ENCODE measurements around the gene NDUFAF8. TPM values are rescaled to one million over a fixed set of nuclear protein-coding genes. Genes with fewer than 3 reads are reported as not detected.

NDUFAF8 gene
- polyA plus RNA-seq, 2 of the 4 experiments (the other 2 are of a cell fraction), result 179 to 308 TPM

- TF ChIP-seq SMC3 (IDR thresholded peaks at IDR 0.05) (no peak), E2F6 (IDR thresholded peaks at IDR 0.05; ENCODE audit: borderline replicate concordance, low read depth) (no peak)
These were observed 20.1 kb upstream of the NDUFAF8 start (continued) for GRCh38 chr17:81218991-81219390.

DNA sequence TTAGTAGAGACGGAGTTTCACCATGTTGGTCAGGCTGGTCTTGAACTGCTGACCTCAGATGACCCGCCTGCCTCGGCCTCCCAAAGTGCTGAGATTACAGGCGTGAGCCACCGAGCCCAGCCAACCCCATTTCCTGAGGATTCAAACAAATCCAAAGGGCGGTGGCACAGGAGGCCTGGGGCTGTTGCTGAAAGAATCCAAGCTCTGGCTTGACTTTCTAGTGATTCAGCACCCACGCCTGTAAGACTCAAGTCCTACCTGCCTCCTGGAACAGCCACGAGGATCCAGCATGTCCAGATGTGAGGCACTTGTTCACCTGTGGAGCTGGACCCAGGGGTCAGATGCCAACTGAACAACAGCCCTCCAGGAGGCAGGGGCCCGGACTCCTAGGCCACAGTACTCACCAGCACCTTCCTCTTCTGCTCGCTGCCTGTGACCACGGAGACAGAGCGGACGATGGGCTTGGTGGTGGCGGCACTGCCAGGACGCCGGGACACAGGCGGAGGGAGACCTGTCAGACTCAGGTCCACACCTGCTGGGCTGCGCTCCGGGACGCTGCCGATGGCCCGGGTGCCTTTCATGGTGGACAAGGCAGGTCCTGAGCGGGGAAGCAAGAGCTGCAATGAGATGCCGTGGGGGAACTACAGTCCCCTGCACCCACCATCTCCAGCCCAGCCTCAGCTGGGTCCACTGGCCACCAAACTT lies 19.5 kb upstream of the NDUFAF8 start:
- 92% methylated on average over 23 of the region's 24 CpGs for WGBS (ENCODE audit: missing lambda C conversion rate)
- no peak overlapping the region for H3K27ac ChIP-seq
- TF ChIP-seq POLR2AphosphoS2 (conservative IDR thresholded peaks at IDR 0.05; ENCODE audit: low read length) (no peak), HOXB13 (CRISPR knock-in tag; IDR thresholded peaks at IDR 0.05; ENCODE audit: low read depth) (no peak), JUN (IDR thresholded peaks at IDR 0.05) (no peak), CBX2 (IDR thresholded peaks at IDR 0.05; ENCODE audit: borderline replicate concordance, low read depth) (no peak), MAZ (IDR thresholded peaks at IDR 0.05; ENCODE audit: borderline replicate concordance, low read depth, low read length) (no peak)

DNA sequence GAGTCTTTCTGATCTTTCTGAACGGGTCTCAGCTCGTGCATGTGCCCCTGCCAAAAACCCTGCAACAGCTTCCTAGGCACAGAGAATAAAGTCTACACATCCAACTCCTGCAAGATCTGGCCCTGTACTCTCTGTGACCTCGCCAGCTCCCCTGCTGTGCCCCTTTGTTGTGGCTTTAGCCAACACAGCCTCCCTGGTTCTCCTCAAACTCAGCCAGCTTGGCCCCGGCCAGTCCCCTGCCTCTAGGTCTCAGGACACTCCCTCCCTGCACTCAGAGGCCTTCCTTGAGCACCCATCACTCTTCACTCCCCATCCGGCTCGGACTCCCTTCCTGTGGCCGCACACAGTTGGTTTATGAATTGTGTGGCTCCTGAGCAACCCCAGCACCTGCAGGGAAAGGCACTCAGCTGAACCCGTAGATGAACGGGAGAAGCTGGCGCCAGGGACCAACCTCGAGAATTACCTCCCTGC lies 17.7 kb upstream of the NDUFAF8 start:
- DNase-seq (ENCODE audit: low read depth in 1 of 2, low spot score in 1 of 2) (no peak), FAIRE-seq (no peak), ATAC-seq (no peak)
- Histone ChIP-seq H3K27ac (no peak overlapping the region), H3K9me3 (no peaks in the 10 kb centered on the region), H3K4me1 (peaks cover 9% of the 10 kb centered on the region), H3K4me2 (peak overlapping the region; percentile 98; the same call in 2 of the 3 replicates), H3K4me3 (no peak overlapping the region)
- CTCF ChIA-PET, result interaction anchor here (1.0 to 4.4 kb wide), 7 partner anchors 10 to 79 kb away, joined by 3 to 19 read pairs (median 4); no protein-coding TSS in a partner anchor
- WGBS (ENCODE audit: missing lambda C conversion rate), result 85% methylated on average over 11 of the region's 11 CpGs
- POLR2A ChIA-PET, result interaction anchor here (0.9 kb wide), 1 partner anchor 17 kb away, joined by 3 read pairs; the partner anchor contains the start of genes NDUFAF8 and TEPSIN
- TF ChIP-seq FOSB (CRISPR knock-in tag; IDR thresholded peaks at IDR 0.05) (no peak), ZSCAN20 (CRISPR knock-in tag; IDR thresholded peaks at IDR 0.05) (no peak), RFX5 (IDR thresholded peaks at IDR 0.05) (no peak), ZC3H11A (IDR thresholded peaks at IDR 0.05) (no peak), GATA3 (IDR thresholded peaks at IDR 0.05; ENCODE audit: borderline replicate concordance) (no peak), BHLHE40 (IDR thresholded peaks at IDR 0.05; ENCODE audit: low read depth, low read length) (no peak), JUNB (IDR thresholded peaks at IDR 0.05) (no peak), EHMT2 (IDR thresholded peaks at IDR 0.05; ENCODE audit: low read depth) (no peak), ATOH8 (CRISPR knock-in tag; IDR thresholded peaks at IDR 0.05; ENCODE audit: low read depth) (no peak), ESRRA (IDR thresholded peaks at IDR 0.05; ENCODE audit: borderline replicate concordance, low read length) (no peak), POLR2AphosphoS2 (conservative IDR thresholded peaks at IDR 0.05; ENCODE audit: low read length) (no peak), CTCF (IDR thresholded peaks at IDR 0.05) (no peak), HEYL (CRISPR knock-in tag; IDR thresholded peaks at IDR 0.05) (no peak), RARB (CRISPR knock-in tag; IDR thresholded peaks at IDR 0.05) (no peak), HOXB5 (CRISPR knock-in tag; IDR thresholded peaks at IDR 0.05) (no peak), POLR2A (IDR thresholded peaks at IDR 0.05; ENCODE audit: low read length) (no peak), EHF (CRISPR knock-in tag; IDR thresholded peaks at IDR 0.05) (no peak)

More for the DNA sequence above, 19.5 kb upstream of the NDUFAF8 start:
- FAIRE-seq (no peak), DNase-seq (ENCODE audit: low read depth in 1 of 2, low spot score in 1 of 2) (no peak), ATAC-seq (no peak)
- peaks cover 9% of the 10 kb centered on the region for H3K4me1 ChIP-seq
- H3K9me3 ChIP-seq, result no peaks in the 10 kb centered on the region
- H3K4me2 ChIP-seq, result no peak overlapping the region
- ChIA-PET POLR2A (no interaction called here), CTCF (interaction anchor here (0.7 to 4.4 kb wide), 9 partner anchors 9 to 726 kb away, joined by 3 to 19 read pairs (median 4); no protein-coding TSS in a partner anchor)
- no peak overlapping the region for H3K4me3 ChIP-seq
